OCI-LY1 (cell line): ENCODE results near the gene ACTN4.

Experiments
- H2AFZ ChIP-seq: fragments of 200-600 bp; sonication (generic), shearing (Covaris generic); 2 replicates; pipeline ENCODE4 v1.6.0; 2014; ENCODE audit warnings: antibody characterized with exemption, mild to moderate bottlenecking, low read length
- H3F3A ChIP-seq: fragments of 200-600 bp; sonication (generic), shearing (Covaris generic); 2 replicates; pipeline ENCODE4 v1.6.0; 2014; ENCODE audit warnings: mild to moderate bottlenecking, antibody characterized with exemption, low read length, moderate library complexity; ENCODE audit not compliant: insufficient read depth
- H3K27ac ChIP-seq: fragments of 200-600 bp; sonication (generic); 2 replicates; pipeline ENCODE4 v1.5.1; 2014; ENCODE audit warnings: low read length, mixed run types, mild to moderate bottlenecking, low read depth; ENCODE audit not compliant: poor library complexity, severe bottlenecking
- H3K27me3 ChIP-seq: fragments of 200-600 bp; sonication (generic); 2 replicates; pipeline ENCODE4 v1.6.0; 2014; ENCODE audit warnings: antibody characterized with exemption, mild to moderate bottlenecking, low read length, moderate library complexity; ENCODE audit not compliant: insufficient read depth
- H3K36me3 ChIP-seq: fragments of 200-600 bp; sonication (generic); 2 replicates; pipeline ENCODE4 v1.6.1; 2014; ENCODE audit warnings: mild to moderate bottlenecking, antibody characterized with exemption, low read length, moderate library complexity, mixed read lengths; ENCODE audit not compliant: insufficient read depth
- H3K4me1 ChIP-seq: fragments of 200-600 bp; sonication (generic); 2 replicates; pipeline ENCODE4 v1.5.1; 2014; ENCODE audit warnings: mild to moderate bottlenecking, low read length, moderate library complexity; ENCODE audit not compliant: insufficient read depth, severe bottlenecking
- H3K4me2 ChIP-seq: fragments of 200-600 bp; sonication (generic), shearing (Covaris generic); 2 replicates; pipeline ENCODE4 v1.6.1; 2014; ENCODE audit warnings: low read length
- H3K4me3 ChIP-seq: fragments of 200-600 bp; sonication (generic); 2 replicates; pipeline ENCODE4 v1.5.1; 2014; ENCODE audit warnings: low read length, low read depth, mild to moderate bottlenecking, mixed read lengths; ENCODE audit not compliant: poor library complexity, severe bottlenecking
- H3K79me2 ChIP-seq: fragments of 200-600 bp; shearing (Covaris generic); 2 replicates; pipeline ENCODE4 v1.6.1; 2016; ENCODE audit warnings: mixed run types, low read length, mixed read lengths; ENCODE audit not compliant: insufficient read depth
- H3K9ac ChIP-seq: fragments of 200-600 bp; sonication (generic), shearing (Covaris generic); 2 replicates; pipeline ENCODE4 v1.6.1; 2014; ENCODE audit warnings: mild to moderate bottlenecking, low read length, mixed read lengths
- H3K9me2 ChIP-seq: fragments of 200-600 bp; sonication (generic), shearing (Covaris generic); 2 replicates; pipeline ENCODE4 v1.6.1; 2014; ENCODE audit warnings: low read depth, mild to moderate bottlenecking, low read length, mixed read lengths
- H3K9me3 ChIP-seq: fragments of 200-600 bp; shearing (Covaris generic); 2 replicates; pipeline ENCODE4 v1.6.1; 2014; ENCODE audit warnings: low read length, mixed read lengths
- H4K20me1 ChIP-seq: fragments of 200-600 bp; sonication (generic), shearing (Covaris generic); 2 replicates; pipeline ENCODE4 v1.6.0; 2016; ENCODE audit warnings: mild to moderate bottlenecking, low read length; ENCODE audit not compliant: insufficient read depth
- CTCF ChIP-seq: fragments of 200-600 bp; sonication (generic), shearing (Covaris generic); IDR thresholded peaks from 2 replicates; pipeline ENCODE4 v1.5.1; 2017; ENCODE audit warnings: mild to moderate bottlenecking, antibody characterized with exemption, low read length, moderate library complexity, mixed read lengths
- EZH2 ChIP-seq: fragments of 200-600 bp; sonication (generic), shearing (Covaris generic); IDR thresholded peaks from 2 replicates; pipeline ENCODE4 v1.8.0; 2017; ENCODE audit warnings: borderline replicate concordance, mixed run types, mild to moderate bottlenecking, antibody characterized with exemption, low read length, moderate library complexity, mixed read lengths

Gene ACTN4

GRCh38 chr19:38706792-38707511 lies 59.5 kb downstream of the ACTN4 start:
- Histone ChIP-seq H4K20me1 (no peaks in the 10 kb centered on the region), H3K36me3 (peaks cover 98% of the 10 kb centered on the region)

GRCh38 chr19:38707512-38708114 lies 60.2 kb downstream of the ACTN4 start:
- Histone ChIP-seq H3K27me3 (no peaks in the 10 kb centered on the region), H3K9me3 (no peaks in the 10 kb centered on the region), H3K9me2 (no peaks in the 10 kb centered on the region), H2AFZ (no peak overlapping the region), H3F3A (no peaks in the 10 kb centered on the region), H3K4me3 (no peak overlapping the region), H3K4me1 (no peaks in the 10 kb centered on the region), H3K79me2 (no peaks in the 10 kb centered on the region), H3K36me3 (peaks cover 92% of the 10 kb centered on the region), H3K9ac (no peak overlapping the region), H4K20me1 (no peaks in the 10 kb centered on the region), H3K4me2 (no peak overlapping the region), H3K27ac (no peak overlapping the region)
- no peak for TF ChIP-seq CTCF
- no peak for TF ChIP-seq EZH2

More at GRCh38 chr19:38706792-38707511, 59.5 kb downstream of the ACTN4 start:
- no peak overlapping the region for H3K27ac ChIP-seq
- H3K9ac ChIP-seq = no peak overlapping the region
- no peaks in the 10 kb centered on the region for H3K79me2 ChIP-seq
- no peaks in the 10 kb centered on the region for H3K9me3 ChIP-seq
- H2AFZ ChIP-seq = no peak overlapping the region
- no peaks in the 10 kb centered on the region for H3K27me3 ChIP-seq
- no peaks in the 10 kb centered on the region for H3F3A ChIP-seq
- H3K4me1 ChIP-seq = no peaks in the 10 kb centered on the region
- H3K9me2 ChIP-seq = no peaks in the 10 kb centered on the region
- no peak overlapping the region for H3K4me2 ChIP-seq
- TF ChIP-seq CTCF (no peak), EZH2 (no peak)
- H3K4me3 ChIP-seq = no peak overlapping the region

- TF ChIP-seq CTCF (no peak), EZH2 (no peak)
- H3K4me2 ChIP-seq = no peak overlapping the region
- no peak overlapping the region for H3K27ac ChIP-seq
- no peaks in the 10 kb centered on the region for H3K79me2 ChIP-seq
- no peak overlapping the region for H3K4me3 ChIP-seq
- no peaks in the 10 kb centered on the region for H3K27me3 ChIP-seq
- no peaks in the 10 kb centered on the region for H3K9me2 ChIP-seq
- H2AFZ ChIP-seq = no peak overlapping the region
- no peaks in the 10 kb centered on the region for H3K4me1 ChIP-seq
- H3K36me3 ChIP-seq = peaks cover 85% of the 10 kb centered on the region
- no peak overlapping the region for H3K9ac ChIP-seq
- no peaks in the 10 kb centered on the region for H3F3A ChIP-seq
- H3K9me3 ChIP-seq = no peaks in the 10 kb centered on the region
- no peaks in the 10 kb centered on the region for H4K20me1 ChIP-seq
Measured at GRCh38 chr19:38708413-38709024, 61.1 kb downstream of the ACTN4 start.
